ENCODE data around the gene TTBK1.
"Not testable (repeated sequence)": the region's sequence is repeated elsewhere in the genome, so short reads cannot be mapped to it uniquely, and the experiment has no call there.

Gene TTBK1

DNA sequence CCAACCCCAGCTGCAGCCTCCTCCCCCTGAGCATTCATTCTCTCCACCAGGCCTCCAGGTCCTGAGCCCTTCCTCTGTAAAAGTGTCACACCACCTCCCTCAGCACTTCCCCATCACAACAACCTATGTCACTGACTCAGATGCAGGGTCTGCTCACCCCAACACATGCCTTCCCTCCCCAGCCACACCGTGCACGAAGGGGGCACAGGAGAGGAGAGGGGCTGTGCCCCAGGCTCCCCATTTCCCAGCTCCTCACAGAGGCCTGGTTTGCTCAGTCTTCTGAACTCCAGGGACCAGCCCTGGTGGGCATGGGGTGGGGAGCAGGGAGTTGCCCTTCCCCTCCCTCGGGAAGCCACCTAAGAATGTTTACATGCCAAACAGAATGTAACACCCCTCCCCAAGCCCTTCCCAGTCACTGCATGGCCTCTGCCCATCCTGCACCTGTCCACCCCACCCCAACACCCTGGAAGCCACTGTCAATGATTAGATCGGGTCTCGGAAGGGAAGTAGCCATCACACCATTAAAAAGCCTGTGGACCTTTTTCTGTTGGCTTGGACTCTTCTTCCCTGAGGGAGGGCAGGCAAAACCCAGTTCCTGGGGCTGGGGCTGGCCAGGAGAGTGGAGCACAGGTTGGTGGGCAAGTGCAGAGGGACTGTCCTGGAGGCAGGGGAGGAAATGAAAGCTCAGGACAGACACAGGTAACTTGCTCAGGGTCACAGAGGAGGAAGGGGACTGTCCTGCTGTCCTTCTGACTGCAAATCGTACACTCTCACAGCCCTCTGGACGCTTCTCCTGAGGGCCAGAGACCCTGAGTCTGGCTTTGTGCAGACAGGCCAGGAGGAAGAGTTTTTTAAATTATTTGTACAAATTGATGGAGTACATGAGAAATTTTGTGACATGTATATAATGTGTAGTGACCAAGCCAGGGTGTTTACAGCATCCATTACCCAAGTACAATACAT lies 44.7 kb downstream of the TTBK1 start:
- DNase-seq (ENCODE audit: low spot score) = no peak

DNA sequence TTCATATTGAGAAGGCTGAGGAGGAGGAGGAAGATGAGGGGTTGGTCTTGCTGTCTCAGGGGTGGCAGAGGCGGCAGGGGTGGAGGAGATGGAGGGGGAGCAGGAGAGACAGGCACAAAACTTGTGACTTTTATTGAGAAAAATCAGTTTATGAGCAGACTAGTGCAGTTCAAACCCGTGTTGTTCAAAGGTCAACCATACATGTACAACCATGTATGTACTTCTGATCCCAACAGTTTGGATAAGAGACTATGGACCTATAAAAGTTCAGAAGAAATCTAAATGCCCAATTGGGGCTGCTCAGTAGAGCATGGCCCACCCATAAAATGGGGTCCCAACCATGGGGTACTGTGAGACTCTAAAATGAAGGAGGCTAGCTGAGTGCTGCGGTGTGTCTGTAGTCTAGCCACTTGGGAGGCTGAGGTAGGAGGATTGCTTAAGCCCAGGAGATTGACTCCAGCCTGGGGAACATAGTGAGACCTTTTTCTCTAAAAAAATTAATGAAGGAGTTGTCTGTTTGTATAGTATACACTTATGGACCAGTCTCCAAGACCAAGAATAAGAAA lies 47.1 kb downstream of the TTBK1 start:
- DNase-seq (ENCODE audit: low spot score) = no peak

DNA sequence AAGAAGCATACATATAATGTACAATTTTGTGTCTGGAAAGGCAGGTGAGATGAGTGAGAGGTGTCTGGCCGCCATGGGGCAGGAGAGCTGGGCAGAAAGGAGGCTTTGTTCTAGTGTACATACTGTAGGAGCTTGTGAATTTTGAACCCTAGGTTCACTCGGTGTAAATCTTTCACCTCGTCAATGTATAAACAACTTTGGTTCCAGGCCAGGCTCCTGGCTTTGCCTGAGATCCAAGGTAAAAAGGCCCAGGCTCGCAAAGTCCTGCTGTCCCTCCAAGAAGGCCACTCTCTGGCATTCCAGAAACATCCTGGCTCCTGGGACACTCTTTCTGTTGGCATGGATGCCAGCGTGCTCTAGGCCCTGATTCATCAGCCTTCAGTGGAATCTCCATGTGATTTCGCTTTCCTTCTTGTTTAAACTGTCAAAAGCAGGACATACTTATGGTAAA lies 47.6 kb downstream of the TTBK1 start:
- no peak for DNase-seq (ENCODE audit: low spot score)

DNA sequence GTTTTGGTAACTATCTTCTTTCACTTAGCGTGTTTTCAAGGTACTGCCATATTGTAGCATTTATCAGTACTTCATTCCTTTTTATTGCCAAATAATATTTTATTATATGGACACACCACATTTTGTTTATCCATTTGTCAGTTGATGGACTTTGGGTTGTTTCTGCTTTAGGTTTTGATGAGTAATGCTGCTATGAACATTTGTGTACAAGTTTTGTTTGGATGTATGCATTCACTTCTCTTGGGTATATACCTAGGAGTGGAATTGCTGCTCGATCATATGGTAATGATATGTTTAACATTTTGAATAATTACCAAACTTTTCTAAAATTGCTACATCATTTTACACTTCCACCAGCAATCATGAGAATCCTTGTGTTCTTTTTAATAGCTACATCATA lies 48.4 kb downstream of the TTBK1 start:
- no peak for DNase-seq (ENCODE audit: low spot score)

GRCh38 chr6:43292341-43292740 lies 49.1 kb downstream of the TTBK1 start:
- no peak for DNase-seq (ENCODE audit: low spot score)

GRCh38 chr6:43292763-43293318 lies 49.6 kb downstream of the TTBK1 start:
- DNase-seq (ENCODE audit: low spot score) = no peak

- no peak for DNase-seq (ENCODE audit: low spot score)
Measured at GRCh38 chr6:43293698-43294097, 50.4 kb downstream of the TTBK1 start.

DNA sequence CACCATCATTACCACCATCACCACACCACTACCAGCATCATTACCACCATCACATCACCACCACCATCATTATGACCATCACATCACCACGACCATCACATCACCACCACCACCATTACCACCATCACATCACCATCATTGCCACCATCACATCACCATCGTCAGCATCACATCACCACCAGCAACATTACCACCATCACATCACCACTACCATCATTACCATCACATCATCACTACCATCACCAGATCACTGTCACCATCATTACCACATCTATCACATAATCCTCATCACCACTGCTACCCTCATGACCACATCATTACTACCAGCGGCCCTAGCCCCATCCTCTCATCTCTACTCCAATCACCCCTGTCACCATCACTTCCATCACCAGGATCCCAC lies 51.3 kb downstream of the TTBK1 start:
- DNase-seq (ENCODE audit: low spot score) = no peak

DNA sequence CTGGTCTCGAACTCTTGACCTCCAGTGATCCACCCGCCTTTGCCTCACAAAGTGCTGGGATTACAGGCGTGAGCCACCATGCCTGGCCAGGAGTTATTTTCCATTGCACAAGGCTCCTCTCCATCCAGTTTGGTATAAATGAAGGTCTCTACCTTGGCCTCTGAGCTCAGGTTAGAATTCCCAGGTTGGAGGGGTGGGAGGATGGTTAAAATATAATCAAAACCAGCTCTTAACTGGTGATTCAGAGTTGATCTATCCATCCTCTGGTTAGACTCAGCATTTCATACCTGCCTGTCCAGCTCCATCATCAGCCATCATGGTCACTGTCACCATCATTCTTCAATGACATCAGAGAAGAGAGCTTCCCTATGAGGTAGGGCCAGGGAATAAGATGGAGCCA lies 52.2 kb downstream of the TTBK1 start:
- DNase-seq (ENCODE audit: low spot score) = no peak

DNA sequence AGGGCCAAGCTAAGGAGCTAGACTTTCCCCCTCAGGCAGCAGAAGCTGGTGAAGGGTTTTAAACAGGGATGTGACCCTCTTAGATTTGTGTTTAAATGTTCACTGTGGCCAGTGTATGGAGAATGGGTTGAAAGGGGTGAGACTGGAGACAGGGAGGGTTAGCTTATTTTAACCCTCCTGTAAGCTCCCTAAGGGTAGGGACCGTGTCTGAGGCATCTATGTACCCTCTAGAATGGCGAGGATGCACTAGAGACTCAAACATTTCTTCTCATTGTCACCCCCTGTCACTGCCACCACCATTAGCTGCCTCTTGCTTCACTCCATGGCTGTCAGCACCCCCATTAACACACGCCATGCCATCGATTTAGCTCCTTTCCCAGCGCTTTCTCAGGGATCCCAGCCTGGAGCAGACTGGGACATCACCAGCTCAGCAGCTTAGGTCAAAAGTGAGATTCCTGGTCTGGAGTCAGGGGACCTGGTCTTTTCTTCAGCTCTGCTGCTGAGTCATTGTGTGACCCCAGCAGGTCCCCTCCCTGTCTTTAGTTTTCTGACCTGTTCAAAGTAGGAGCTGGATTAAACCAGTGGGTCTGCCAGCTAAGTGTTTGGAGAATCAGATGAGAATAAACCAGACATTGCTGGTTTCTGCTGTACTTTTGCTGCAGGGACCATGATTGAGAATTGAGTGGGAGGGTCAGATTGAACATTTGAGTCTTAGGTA lies 53.7 kb downstream of the TTBK1 start:
- no peak for DNase-seq (ENCODE audit: low spot score)

DNA sequence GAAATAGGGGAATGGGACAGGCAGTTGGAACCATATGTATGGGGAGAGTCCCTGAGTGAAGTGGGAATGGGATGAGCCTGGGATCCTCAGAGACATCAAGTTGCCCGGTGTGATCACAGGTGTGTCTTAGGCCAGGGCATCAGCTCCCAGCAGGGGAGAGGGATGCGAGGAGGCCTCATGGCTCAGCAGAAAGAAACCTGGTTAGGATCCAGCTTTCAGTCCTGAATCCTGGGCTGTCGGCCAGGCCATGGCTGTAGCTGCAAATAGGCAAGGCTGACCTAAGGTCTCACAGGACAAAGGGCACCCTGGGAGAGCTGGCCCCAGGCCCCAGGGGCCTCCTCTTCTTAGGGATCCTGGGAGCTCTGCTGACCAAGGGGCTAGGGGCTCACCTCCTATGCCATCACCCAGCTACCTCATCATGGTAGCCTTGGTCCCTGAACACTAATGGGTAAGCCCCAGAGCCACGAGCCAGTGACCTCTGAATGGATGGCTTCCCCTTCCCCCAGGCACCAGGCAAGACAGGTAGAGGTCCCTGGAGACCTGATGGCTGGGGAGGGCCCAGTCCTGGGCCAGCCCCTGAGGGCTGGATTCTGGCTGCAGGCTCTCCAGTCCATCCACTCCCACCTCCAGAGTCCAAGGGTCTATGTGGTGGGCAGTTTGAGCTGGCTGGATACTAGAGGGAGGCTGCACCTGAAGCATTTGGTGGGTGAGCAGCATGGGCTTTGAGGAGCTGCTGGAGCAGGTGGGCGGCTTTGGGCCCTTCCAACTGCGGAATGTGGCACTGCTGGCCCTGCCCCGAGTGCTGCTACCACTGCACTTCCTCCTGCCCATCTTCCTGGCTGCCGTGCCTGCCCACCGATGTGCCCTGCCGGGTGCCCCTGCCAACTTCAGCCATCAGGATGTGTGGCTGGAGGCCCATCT lies 54.6 kb downstream of the TTBK1 start, which contains the start of gene SLC22A7:
Gene SLC22A7, plus strand, starts transcription at position 617 of the 921 bp plus-strand sequence. Its CDS starts 99 bp downstream, at position 716.
- peak; percentile 20 for DNase-seq (ENCODE audit: low spot score)

DNA sequence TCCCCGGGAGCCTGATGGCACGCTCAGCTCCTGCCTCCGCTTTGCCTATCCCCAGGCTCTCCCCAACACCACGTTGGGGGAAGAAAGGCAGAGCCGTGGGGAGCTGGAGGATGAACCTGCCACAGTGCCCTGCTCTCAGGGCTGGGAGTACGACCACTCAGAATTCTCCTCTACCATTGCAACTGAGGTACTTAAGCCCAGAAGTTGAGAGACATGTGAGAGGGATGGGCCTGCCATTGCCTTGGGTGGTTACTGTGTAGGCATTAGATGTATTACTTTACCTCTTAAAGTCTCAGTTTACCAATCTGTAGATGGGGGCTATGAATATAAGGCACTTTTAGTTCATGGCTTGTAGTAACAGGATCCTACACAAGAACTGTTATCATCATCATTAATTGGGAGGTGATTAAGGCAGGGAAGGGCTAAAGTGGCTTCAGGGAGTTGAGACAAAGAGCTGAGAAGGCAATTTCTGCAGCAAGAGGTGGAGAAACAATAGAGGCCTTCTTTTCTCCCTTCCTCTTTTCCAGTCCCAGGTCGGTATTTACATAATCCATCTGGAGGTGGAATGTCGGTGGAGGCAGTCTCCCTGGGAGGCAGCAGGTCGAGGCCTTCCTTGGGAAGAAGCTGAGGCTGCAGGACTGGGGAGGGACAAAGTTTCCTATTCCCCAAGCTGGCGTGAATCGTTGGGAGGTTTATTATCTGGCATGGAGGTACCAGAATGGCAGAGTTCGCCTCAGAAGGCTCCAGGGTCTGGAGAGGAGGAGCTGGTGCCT lies 55.5 kb downstream of the TTBK1 start:
- DNase-seq (ENCODE audit: low spot score) = no peak

DNA sequence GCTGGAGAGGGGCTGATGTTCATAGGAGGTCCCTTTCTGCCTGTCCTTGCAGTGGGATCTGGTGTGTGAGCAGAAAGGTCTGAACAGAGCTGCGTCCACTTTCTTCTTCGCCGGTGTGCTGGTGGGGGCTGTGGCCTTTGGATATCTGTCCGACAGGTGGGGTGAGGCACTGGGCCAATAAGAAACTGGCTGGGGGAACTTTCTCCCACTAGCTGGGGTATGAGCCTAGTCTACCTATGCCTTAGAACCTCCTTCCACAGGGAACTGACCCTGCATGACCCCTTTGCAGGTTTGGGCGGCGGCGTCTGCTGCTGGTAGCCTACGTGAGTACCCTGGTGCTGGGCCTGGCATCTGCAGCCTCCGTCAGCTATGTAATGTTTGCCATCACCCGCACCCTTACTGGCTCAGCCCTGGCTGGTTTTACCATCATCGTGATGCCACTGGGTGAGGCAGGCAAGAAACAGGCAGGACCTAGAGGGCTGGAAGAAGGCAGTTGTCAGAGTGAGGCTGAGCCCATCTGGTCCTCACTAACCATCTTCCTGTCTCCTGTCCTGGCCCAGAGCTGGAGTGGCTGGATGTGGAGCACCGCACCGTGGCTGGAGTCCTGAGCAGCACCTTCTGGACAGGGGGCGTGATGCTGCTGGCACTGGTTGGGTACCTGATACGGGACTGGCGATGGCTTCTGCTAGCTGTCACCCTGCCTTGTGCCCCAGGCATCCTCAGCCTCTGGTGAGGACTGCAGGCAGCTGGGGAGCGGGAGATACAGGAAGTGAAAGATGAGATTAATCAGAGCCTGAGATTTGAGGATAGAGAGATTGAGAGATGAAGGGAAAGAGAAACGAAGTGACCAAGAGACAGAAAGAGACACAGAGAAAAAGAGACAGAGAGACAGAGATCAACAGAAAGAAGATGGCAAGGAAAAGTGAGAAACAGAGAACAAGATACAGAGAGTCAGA lies 56.3 kb downstream of the TTBK1 start:
- no peak for DNase-seq (ENCODE audit: low spot score)

GRCh38 chr6:43301081-43301870 lies 58.0 kb downstream of the TTBK1 start:
- no peak for DNase-seq (ENCODE audit: low spot score)

DNA sequence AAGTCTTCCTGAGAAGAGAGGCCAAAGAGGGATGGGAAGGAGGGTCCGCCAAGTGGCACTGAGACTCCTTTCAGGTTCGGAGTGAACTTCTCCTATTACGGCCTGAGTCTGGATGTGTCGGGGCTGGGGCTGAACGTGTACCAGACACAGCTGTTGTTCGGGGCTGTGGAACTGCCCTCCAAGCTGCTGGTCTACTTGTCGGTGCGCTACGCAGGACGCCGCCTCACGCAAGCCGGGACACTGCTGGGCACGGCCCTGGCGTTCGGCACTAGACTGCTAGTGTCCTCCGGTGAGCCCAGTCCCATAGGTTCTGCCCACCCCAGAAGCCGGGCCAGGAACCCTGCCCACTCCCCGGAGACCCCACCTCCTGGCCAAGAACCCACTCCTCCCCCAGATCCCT lies 58.8 kb downstream of the TTBK1 start:
- no peak for DNase-seq (ENCODE audit: low spot score)

GRCh38 chr6:43303006-43303405 lies 59.7 kb downstream of the TTBK1 start:
- DNase-seq (ENCODE audit: low spot score) = not testable (repeated sequence)

DNA sequence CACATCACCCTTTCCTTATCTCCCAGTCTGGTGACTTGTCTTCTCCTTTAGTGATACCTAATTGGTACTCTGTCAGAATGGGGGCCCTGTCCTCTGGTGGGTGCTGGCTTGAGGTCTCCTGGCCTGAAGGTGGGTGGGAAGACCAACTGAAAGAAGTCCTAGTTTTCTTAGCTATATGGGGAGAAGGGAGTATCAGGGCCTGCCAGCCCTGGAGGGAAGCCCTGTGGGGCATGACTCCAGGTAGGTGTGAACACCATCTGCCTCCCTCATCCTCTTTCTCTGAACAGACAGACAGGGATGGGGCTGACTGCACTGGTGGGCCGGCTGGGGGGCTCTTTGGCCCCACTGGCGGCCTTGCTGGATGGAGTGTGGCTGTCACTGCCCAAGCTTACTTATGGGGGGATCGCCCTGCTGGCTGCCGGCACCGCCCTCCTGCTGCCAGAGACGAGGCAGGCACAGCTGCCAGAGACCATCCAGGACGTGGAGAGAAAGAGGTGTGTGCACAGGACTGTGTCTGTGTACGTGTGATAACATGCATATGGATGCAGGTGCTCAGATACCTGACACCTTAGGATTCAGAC lies 60.6 kb downstream of the TTBK1 start:
- DNase-seq (ENCODE audit: low spot score) = no peak

DNA sequence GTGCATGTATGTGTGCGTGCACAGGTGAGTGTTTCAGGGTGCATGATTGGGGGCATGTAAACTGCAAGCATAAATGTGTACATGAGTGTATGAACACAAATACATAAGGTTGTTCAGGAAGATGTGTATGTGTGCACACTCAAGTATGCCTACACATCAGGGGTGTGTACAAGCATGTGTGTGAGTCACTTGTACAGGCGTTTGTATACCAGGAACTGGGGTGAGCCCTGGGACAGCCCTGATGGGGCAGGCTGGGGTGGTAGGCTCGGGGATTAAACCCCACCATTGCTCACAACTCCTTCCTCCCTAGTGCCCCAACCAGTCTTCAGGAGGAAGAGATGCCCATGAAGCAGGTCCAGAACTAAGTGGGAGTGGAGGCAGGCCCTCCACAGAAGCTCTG lies 61.1 kb downstream of the TTBK1 start:
- DNase-seq (ENCODE audit: low spot score) = no peak

Measured in Ammon's horn (tissue), 1 donor.